ENCODE results near the gene SPINK2. TPM values are rescaled to one million over a fixed set of nuclear protein-coding genes. Genes with fewer than 3 reads are reported as not detected.

SPINK2 gene
- total and polyA plus RNA-seq, 2 donors (not counting 3 experiments of a cell fraction or from before 2014, with no cell fraction given): 0.71 TPM; not detected in 1

DNA sequence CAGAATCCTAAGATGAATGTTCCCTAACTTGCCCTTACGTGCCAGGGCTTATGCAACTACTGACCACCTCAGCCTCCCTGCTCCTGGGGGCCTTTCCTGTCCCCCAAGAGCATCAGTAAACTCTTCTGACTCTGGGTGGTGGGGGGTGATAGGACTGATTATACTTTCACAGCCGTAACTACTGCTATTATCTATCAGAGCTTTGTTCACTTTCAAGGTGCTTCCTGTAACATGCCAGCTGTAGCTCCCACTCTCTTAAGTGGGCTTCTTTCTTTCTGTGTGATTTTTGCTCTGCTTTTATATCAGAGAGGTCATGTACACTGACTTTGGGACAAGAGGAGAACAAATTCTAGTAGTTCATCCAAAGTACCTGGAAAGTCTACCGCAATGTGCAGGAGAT lies 25.3 kb downstream of the SPINK2 start:
- POLR2A ChIA-PET: no interaction called here
- dilution Hi-C loops (cut with MboI; ENCODE audit: extremely low pct_ligation_motif_present, low sequenced_read_pairs): no loop called here
- intact Hi-C loops (cut with micrococcal nuclease): no loop called here
- Histone ChIP-seq H3K9ac (replicated peaks; ENCODE audit: extremely low read depth, insufficient read depth, low read length) (no peak overlapping the region), H3K9me3 (replicated peaks; ENCODE audit: control insufficient read depth, insufficient read depth, low read length) (no peaks in the 10 kb centered on the region), H3K9me1 (replicated peaks; ENCODE audit: control insufficient read depth, extremely low read depth, insufficient read depth, low read length) (no peaks in the 10 kb centered on the region), H3K36me3 (ENCODE audit: control insufficient read depth in 2 of 2, extremely low read depth in 1 of 2, insufficient read depth in 2 of 2, low read length in 2 of 2) (no peaks in the 10 kb centered on the region), H3K79me2 (ENCODE audit: control insufficient read depth, insufficient read depth, low read length) (no peaks in the 10 kb centered on the region), H3K27me3 (ENCODE audit: control insufficient read depth in 2 of 2, insufficient read depth in 2 of 2, low read length in 2 of 2) (no peaks in the 10 kb centered on the region), H3K4me1 (ENCODE audit: control insufficient read depth, extremely low read depth, insufficient read depth, low read length) (no peaks in the 10 kb centered on the region), H2AFZ (ENCODE audit: low read depth, low read length) (no peak overlapping the region), H4K20me1 (replicated peaks; ENCODE audit: control insufficient read depth, extremely low read depth, insufficient read depth, low read length) (no peaks in the 10 kb centered on the region), H3K27ac (ENCODE audit: insufficient read depth, low read depth, low read length) (no peak overlapping the region), H3K4me3 (replicated peaks in 1 of 3; ENCODE audit: insufficient read depth in 1 of 3, low read depth in 1 of 3, low read length in 3 of 3) (no peak overlapping the region), H3K4me2 (ENCODE audit: insufficient read depth, low read length) (no peak overlapping the region)
- no peak for TF ChIP-seq EZH2 (IDR thresholded peaks at IDR 0.05; ENCODE audit: borderline replicate concordance, low read depth, low read length, severe bottlenecking)
- no peak for TF ChIP-seq POLR2A (IDR thresholded peaks at IDR 0.05; ENCODE audit: low read depth, low read length)
- TF ChIP-seq, protein P1, sequence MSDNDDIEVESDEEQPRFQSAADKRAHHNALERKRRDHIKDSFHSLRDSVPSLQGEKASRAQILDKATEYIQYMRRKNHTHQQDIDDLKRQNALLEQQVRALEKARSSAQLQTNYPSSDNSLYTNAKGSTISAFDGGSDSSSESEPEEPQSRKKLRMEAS (IDR thresholded peaks at IDR 0.05; ENCODE audit: insufficient read depth, insufficient read length): no peak
- no peak for TF ChIP-seq MYC (IDR thresholded peaks at IDR 0.05; ENCODE audit: low read depth, low read length)
- TF ChIP-seq, protein P2, sequence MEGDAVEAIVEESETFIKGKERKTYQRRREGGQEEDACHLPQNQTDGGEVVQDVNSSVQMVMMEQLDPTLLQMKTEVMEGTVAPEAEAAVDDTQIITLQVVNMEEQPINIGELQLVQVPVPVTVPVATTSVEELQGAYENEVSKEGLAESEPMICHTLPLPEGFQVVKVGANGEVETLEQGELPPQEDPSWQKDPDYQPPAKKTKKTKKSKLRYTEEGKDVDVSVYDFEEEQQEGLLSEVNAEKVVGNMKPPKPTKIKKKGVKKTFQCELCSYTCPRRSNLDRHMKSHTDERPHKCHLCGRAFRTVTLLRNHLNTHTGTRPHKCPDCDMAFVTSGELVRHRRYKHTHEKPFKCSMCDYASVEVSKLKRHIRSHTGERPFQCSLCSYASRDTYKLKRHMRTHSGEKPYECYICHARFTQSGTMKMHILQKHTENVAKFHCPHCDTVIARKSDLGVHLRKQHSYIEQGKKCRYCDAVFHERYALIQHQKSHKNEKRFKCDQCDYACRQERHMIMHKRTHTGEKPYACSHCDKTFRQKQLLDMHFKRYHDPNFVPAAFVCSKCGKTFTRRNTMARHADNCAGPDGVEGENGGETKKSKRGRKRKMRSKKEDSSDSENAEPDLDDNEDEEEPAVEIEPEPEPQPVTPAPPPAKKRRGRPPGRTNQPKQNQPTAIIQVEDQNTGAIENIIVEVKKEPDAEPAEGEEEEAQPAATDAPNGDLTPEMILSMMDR (IDR thresholded peaks at IDR 0.05; ENCODE audit: extremely low read depth in 1 of 2, insufficient read depth in 1 of 2, low read depth in 1 of 2, low read length in 2 of 2): no peak
- no peak for TF ChIP-seq POLR2AphosphoS5 (IDR thresholded peaks at IDR 0.05; ENCODE audit: insufficient read depth, low read depth, low read length)
- TF ChIP-seq JUN (IDR thresholded peaks at IDR 0.05; ENCODE audit: borderline replicate concordance, insufficient read depth, insufficient read length, low read depth): no peak
- no peak for TF ChIP-seq GATA2 (IDR thresholded peaks at IDR 0.05; ENCODE audit: insufficient read depth, insufficient read length, low read depth, low read length)
- FAIRE-seq: no peak
- no TSS peak for BruUV-seq (replicated peaks)
- no peak for DNase-seq (ENCODE audit: low read depth, low spot score)
- CTCF ChIA-PET: interaction anchor here (0.6 to 1.4 kb wide), 4 partner anchors 9 to 166 kb away, joined by 3 to 5 read pairs (median 3); no protein-coding TSS in a partner anchor

Measured in endothelial cell of umbilical vein (primary cell).